Activated CD4-positive, alpha-beta T cell treated with anti-CD3 and anti-CD28 coated beads, Interleukin-2, amount 50 U/mL, for 24 hours (primary cell): ENCODE results near the gene CERT1.

Experiments used
- DNase-seq, 2 donors: peaks; one replicate each; pipeline ENCODE4 v3.0.0-alpha.2; 2020; ENCODE audit warnings: low read depth in 1 of 2, low spot score in 1 of 2

Gene CERT1

DNA sequence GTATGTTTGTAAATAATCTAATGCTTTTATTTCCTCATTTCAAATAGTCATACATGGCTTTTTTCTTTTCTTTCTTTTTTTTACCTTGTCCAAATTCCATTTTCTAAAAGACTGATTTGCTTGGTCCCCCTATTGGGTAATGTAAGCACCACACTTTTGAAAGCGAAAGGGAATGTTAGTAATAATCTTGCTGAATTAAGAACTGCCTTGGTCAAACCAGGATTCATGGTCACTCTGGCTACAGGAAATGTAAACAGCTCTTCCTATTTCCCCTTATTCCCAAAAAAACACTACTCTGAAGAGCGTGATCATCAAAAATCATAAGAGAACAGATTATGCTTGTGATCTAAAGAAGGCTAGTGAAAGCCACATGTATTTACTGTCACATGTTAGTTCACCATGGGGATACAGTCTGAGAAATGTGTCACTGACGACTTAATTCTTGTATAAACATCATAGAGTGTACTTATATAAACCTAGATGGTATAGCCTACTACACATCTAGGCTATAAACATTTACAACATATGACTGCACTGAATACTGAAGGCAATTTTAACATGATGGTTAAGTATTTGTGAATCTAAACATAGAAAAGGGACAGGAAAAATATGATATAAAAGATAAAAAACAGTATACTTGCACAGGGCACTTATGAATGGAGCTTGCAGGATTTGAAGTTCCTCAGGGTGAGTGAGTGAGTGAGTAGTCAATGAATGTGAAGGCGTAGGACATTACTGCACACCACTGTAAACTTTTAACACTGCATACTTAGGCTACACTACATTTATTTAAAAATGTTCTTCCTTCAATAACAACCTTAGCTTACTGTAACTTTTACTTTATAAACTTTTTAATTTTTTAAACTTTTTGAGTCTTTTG is 99.1 kb downstream of the CERT1 start:
- no peak for DNase-seq

DNA sequence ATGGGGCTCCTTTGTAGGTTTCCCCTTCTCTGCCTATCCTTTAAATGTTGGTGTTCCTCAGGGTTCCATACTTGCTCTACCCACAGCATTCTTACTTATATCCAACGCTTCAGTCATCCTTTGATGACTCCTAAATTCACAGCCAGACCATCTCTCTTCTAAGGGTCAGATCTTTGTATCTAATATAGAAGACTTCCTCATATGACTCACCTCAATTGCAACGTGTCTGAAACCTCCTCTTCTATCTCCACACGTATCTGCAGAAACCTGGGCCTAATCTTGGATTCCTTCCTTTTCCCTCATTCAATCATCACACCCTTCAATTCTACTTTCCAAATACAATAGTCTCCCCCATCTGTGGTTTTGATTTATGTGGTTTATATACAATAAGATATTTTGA is 106.1 kb downstream of the CERT1 start:
- no peak for DNase-seq

- no peak for DNase-seq
These were observed 116.2 kb downstream of the CERT1 start for GRCh38 chr5:75395277-75395676.

- no peak for DNase-seq
These were observed 122.0 kb downstream of the CERT1 start for GRCh38 chr5:75389430-75389829.

DNA sequence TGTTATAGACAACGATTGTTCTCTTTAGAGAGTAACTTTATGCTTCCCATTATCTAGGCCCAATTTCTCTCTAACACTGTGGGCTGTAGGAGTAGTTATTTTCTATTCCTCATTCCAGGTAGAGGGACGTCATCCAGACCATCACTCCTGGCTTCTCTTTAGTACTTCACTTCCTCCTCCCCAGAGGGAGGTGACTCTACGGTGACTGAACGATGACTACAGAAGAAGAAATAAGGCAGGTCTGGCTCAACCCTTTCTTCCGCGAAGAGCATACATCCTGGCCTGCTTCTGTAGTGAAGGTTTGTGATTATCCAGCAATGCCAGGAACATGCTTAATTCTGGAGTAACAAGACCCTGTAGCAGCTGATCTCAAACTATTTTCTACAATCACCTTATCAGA is 123.6 kb downstream of the CERT1 start:
- no peak for DNase-seq

DNA sequence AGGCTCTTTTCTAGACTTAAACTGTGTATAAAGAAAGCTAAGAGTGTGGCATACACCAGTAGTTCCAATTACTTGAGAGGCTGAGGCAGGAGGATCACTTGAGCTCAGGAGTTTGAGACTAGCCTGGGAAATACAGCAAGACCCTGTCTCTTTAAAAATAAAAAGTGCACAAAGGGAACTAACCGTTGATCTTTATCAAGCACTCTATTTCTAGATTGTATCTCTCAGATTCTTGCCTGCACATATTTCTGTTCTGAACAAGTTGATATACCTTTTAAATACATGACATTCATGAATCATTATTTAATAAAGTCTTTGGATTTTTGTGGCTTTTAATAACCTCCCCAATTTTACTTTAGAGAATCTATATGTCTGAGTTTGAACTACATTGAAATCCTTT is 127.2 kb downstream of the CERT1 start:
- DNase-seq, result no peak

GRCh38 chr5:75381456-75381855 is 130.0 kb downstream of the CERT1 start:
- DNase-seq, result no peak

DNA sequence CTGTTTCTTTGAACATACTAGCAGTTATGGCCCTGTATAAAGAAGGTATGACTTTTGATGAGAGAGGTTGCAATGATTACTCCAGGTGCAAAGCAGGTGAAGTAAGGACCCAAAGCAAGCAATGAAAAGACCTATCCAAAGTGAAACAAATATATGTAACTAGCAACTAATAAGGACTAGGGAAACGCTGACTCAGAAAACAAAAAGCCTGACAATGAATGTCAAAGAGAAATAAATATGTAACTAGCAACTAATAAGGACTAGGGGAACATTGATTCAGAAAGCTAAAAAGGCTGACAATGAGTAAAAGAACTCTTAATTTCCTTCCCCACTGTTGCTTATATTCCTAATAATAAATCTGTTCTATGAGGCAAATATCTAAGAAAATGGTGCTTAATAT is 131.3 kb downstream of the CERT1 start:
- no peak for DNase-seq

DNA sequence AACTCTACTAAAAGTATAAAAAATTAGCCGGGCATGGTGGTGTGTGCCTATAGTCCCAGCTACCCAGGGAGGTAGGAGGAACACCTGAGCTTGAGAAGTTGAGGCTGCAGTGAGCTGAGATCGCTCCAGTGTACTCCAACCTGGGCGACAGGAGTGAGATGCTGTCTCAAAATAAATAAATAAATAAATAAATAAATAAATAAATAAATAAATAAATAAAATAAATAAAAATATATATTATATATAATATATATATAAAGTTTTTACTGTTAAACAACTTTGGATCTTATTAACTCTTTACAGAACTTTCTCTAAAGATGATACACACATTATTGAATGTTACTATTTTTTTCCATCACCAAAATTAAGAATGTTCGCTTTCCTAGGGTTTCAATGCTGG is 136.0 kb downstream of the CERT1 start:
- DNase-seq, result no peak

DNA sequence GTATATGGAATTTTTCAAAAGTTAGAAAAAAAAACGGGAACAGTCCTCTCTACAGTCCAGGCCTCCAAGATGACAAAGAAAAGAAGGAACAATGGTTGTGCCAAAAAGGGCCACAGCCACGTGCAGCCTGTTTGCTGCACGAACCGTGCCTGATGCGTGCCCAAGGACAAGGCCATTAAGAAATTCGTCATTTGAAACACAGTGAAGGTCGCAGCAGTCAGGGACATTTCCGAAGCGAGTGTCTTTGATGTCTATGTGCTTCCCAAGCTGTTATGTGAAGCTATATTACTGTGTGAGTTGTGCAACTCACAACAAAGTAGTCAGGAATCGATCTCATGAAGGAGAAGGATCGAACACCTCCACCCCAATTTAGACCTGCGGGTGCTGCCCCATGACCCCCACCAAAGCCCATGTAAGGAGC is 137.0 kb downstream of the CERT1 start:
- no peak for DNase-seq

- no peak for DNase-seq
These were observed 137.6 kb downstream of the CERT1 start for GRCh38 chr5:75373862-75374261.

GRCh38 chr5:75368391-75368790 is 143.0 kb downstream of the CERT1 start:
- DNase-seq, result no peak

GRCh38 chr5:75367401-75367800 is 144.0 kb downstream of the CERT1 start:
- no peak for DNase-seq

DNA sequence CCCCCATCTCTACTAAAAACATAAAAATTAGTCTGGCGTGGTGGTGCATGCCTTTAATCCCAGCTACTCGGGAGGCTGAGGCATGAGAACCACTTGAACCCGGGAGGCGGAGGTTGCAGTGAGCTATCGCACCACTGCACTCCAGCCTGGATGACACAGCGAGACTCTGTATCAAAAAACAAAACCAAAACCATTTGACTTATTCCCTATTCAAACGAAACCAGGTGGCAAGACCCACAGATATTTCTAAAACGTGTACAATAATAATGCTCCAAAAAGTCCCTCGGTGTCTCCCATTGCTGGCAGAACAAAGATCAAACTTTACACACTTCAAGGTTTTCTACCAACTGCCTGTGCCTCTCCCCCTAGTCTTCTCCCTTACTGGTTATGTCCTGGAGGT is 144.6 kb downstream of the CERT1 start:
- DNase-seq, result no peak

- no peak for DNase-seq
These were observed 145.7 kb downstream of the CERT1 start for GRCh38 chr5:75365740-75366139.

GRCh38 chr5:75364571-75365280 is 146.7 kb downstream of the CERT1 start:
- no peak for DNase-seq

- DNase-seq, result no peak
These were observed 147.5 kb downstream of the CERT1 start for GRCh38 chr5:75363726-75364495.

DNA sequence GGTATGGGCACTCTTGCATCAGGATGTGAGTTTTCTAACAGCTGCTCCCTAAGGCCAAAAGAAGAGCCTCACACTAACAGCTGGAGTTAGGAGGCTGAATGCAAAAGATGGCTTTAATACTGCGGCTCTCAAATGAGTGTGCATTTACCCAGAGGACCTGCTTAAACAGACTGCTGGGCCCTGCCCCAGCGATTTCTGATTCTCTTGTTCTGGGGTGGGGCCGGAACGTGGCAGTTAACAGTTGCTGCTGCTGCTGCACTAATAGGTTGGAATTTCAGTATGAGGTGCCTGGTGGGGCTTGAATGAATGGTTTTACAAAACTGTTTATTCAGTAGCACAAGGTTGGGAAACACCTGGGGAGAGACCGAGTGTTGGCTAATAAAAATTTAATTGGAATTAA is 148.3 kb downstream of the CERT1 start:
- DNase-seq, result no peak

- no peak for DNase-seq
These were observed 148.9 kb downstream of the CERT1 start for GRCh38 chr5:75362474-75362975.

DNA sequence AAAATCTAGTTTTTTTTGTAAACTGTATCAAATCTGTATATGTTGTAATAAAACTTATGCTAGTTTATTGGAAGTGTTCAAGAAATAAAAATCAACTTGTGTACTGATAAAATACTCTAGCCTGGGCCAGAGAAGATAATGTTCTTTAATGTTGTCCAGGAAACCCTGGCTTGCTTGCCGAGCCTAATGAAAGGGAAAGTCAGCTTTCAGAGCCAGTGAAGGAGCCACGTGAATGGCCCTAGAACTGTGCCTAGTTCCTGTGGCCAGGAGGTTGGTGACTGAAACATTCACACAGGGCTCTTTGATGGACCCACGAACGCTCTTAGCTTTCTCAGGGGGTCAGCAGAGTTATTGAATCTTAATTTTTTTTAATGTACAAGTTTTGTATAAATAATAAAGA is 150.1 kb downstream of the CERT1 start:
- DNase-seq, result no peak

DNA sequence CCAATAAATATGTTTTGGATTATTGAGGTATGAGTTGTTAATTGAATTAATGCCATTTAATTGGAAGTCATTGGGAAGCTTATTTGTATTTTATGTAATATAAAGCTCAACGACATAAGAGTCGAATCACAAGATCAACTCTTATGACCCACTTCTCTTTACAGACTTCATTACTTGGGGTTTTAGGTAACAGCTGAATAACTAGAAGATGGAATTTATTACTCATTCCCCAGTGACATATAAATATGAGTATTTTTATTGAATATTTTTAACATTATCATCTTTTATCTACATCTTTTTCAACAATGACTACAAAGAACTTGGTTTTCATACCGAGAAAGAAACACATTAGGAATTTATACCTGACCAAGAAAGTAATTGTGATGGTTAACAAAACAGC is 153.3 kb downstream of the CERT1 start:
- DNase-seq, result no peak

GRCh38 chr5:75356719-75357118 is 154.7 kb downstream of the CERT1 start:
- DNase-seq, result no peak
